GM19328 (cell line): Measurements from ENCODE around the gene CUX1.

ENCODE experiments used
- ATAC-seq: cut with Tn5 transposase; IDR thresholded peaks from one replicate; pipeline ENCODE4 v1.9.1; 2021; ENCODE audit warnings: mild to moderate bottlenecking, moderate library complexity; ENCODE audit not compliant: unreplicated experiment

CUX1 gene

DNA sequence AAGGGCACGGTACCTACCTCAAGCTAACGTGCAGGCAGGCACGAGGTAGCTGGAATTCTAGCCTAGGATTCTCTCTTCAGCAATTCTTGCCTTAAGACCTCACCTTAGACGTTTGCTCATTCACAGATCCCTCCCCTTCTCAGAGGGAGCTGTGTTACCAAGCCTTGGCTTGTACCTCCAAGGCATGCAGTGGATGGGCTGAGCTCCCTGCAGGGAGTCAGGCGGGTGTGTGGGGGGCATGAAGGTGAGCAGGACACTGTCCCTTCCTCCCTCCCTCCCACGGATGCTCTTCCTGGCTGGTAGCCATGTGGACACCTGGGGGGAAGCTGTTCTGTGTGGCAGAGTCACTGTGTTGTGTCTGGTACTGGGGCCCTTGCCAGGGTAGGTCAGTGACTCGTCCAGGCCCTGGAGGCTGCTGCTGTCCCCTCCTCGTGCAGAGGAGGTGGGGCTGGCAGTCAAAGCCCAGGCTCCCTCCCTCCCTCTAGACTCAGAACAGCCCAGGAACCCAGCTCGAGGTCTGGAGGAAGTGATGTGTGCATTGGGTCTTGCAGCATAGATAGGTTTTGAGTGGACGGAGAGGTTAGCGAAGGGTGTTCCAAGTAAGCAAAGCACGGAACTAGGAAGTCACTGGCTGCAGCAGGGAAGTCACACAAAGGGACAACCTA is 247.1 kb downstream of the CUX1 start:
- ATAC-seq: no peak

GRCh38 chr7:102065226-102065625 is 247.8 kb downstream of the CUX1 start:
- ATAC-seq: no peak

GRCh38 chr7:102066476-102066875 is 249.1 kb downstream of the CUX1 start:
- no peak for ATAC-seq

- no peak for ATAC-seq
Measured at GRCh38 chr7:102068846-102069245, 251.4 kb downstream of the CUX1 start.

GRCh38 chr7:102069931-102070629 is 252.7 kb downstream of the CUX1 start:
- no peak for ATAC-seq

DNA sequence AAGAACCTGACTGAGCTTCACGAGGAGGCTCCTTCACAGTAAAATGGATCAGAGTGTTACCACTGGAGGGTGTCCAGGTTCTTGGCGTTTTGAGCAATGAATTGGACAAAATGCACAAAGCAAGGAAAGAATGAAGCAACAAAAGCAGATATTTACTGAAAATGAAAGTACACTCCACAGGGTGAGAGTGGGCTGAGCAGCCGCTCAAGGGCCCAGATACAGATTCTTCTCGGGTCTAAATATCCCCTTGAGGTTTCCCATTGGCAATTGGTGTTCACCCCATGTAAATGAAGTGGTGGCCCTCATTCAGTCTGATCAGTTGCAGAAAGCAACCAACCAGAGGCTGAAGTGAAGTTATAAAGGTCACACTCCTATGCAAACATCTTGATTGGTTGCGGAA is 254.6 kb downstream of the CUX1 start:
- no peak for ATAC-seq

DNA sequence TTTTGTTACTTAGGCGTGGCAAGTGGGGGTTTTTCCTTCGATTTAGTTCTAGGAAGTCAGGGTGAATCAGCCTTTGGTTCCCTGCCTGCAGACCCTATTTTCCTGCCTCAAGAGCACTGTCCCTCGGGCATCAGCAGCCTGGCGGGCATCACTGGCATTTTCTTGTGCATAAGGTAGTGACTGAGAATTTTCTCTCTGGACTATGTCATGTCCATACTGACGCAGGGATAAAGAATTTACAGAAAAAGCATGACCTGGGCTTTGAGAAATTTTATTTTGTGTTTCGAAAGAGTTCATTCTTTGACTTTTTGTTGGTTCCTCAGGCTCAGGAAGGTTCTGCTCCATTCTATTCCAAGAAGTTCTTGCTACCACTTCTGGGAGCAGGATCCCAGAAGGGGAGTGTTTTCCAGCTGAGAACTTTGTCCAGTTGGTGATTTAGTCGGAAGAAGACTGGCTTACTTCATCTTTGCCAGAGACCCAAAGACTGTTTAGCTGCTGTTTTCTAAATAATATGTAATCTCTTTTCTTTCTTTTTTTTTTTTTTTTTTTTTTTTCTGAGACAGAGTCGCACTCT is 255.3 kb downstream of the CUX1 start:
- no peak for ATAC-seq

DNA sequence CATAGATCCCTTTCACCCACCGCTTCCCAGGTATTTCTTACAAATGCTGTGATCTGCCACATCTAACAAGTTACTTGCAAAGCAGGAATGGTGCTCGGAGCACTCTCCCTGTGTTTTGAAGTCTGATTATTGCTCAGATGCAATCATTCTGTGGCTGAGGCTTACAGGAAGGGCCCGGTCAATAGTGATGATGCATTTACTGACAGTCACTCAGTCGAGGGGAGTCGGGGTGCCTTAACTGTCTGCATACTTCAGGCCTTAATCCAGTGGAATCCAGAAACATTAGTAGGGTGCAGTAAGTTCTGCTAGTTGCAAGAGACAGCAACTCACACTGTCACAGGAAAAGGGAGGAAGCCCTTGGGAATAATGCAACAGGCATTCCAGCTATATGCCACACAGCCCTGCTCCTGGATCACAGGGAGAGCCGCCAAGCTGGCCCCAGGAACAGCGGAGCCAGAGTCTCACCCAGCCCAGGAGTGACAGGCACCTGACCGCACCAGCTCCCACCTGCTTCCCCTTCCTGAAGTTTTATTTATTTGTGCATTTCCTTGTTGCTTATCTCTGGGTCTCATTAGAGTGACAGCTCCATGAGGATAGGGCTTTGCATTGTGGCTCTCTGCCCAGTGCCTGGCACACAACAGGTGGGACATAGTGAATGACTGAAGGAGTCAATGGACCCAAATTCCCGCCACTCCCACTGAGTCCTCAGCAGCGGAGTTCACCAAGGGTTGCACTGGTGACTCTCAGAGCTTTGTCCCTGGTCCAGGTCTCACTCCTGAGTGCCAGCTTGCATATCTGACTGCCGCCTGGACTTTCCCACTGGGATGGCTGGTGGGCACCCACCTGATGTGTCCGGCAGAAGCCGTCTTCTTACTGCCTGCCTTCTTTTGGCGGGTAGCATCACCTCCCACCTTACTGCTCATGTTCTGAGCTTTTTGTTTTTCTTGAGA is 256.8 kb downstream of the CUX1 start:
- no peak for ATAC-seq

- ATAC-seq: no peak
Measured at GRCh38 chr7:102075126-102075525, 257.7 kb downstream of the CUX1 start.

DNA sequence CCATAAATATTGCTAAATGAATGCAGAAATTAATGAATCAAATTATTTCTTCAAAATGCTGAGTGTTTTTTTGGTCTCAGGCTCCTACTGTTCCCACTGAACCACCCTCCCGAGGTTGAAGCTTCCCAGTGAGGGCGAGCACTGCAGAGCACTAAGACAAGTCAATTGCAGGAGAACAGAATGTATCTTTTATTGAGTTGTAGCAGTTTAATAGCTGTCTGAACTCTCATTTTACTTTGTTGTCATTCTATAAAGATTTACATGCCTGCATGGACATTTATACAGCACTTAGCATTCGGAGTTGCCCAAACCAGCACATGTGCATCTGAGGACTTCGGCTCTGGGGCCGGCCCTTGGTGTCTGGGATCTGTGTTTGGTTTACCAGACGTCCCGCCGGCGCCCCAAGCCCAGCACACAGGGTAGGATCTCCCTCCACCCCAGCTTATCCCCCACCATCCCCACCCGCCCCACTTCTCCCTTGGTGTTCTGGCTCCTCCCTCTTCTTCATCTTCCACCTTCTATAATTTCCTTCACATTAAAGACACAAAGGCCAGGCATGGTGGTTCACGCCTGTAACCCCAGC is 258.2 kb downstream of the CUX1 start:
- ATAC-seq: no peak

DNA sequence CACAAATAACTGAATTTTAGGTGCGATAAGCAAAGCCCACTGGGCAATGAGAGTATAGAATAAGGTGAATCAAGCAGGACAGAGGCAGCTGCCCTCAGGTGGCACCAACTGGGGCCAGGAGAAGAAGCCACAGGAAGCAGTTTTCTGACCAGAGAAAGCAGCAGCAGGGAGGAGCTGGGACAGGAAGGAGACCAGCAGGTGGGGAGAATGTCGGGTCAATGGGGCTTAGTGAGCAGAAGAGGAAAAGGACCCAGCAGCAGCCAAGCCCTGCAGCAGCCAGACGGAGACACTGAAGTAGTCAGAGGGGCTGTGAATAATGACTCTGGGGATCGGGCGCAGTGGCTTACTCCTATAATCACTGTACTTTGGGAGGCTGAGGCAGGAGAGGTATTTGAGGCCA is 259.7 kb downstream of the CUX1 start:
- no peak for ATAC-seq

DNA sequence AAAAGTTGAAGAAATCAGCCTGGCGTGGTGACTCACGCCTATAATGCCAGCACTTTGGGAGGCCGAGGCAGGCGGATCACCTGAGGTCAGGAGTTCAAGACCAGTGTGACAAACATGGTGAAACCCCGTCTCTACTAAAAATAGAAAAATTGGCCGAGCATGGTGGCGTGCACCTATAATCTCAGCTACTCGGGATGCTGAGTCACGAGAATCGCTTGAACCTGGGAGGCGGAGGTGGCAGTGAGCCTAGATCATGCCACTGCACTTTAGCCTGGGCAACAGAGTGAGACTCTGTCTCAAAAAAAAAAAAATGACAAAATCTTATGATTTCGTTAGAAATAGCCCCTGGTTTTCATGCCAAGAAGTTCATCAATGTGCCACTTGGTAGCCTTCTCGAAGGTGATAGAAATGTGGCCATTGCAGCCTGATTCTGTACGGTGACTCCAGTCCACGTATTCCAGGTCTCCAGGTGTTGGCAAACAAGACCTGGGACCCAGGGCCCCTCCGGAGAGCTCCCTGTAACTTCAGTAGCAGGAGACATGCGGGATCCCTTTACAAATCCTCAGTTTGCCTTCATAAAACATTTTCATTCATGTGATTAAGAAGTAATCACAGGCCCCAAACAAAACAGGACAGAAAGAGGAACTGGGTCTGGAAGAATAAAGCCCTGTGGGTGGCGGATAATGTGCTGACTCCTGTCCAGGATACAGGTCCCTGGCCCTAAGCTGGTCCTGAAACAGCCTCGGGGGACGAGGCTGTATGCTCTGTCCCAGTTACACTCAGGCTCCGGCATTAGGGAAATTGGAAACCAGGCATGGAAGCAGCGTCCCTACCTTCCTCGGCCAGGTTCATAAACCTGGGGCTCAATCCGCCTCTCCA is 262.0 kb downstream of the CUX1 start:
- ATAC-seq: no peak

DNA sequence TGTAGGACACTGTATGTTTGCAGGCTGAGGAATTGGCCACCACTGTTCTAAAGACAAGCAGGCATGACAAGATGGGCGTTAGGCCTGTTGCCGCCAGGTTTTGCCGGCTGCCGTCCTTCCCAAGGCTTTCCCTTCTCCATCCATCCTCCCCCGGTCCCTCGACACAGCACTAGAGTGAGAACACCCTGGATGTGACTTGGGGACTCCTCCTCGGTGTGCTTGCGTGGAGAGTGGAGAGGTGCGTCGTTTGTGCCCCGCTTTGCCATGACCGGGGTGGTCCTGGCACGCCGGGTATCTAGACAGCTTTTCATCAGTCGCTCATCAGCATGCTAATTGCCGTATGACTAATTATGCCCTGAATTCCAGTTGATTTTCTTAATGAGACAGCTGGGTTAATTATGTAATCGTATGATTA is 262.6 kb downstream of the CUX1 start:
- ATAC-seq: no peak

DNA sequence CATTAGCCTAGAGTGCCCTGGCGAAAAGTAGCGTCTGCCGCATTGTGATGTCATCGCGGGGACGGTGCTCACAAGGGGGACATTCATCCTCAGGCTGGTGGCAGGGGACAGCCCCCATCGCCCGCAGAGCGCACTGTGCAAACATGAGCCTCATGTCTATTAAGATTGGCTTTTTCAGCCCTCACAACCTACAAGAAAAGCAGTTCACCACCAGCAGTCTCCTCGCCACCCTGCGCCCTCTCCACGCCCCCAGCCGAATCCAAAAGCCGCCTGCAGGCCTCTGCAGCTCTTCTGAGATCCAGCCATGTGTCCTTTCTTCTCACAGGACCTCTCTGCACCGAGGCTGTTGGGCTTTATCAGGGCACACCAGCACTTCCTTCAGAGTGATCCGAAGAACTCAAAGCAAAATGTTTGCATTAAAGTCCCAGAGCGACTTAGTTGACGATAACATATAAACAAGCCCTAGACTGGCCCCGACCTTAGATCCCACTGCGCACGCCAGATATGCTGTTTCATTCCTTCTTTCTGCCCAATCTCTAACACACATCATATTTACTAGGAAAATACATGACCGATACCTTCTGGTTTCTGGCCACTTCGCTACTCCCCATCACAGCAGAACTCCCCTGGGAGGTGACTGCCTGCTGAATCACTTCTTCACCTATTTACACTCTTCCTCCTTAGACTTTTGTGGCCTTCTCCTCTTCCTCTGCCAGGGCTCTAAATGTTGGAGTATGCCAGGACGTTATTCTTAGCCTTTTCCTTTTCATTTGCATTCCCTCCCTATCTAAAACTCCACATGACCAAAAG is 263.2 kb downstream of the CUX1 start:
- ATAC-seq: no peak

GRCh38 chr7:102081244-102081627 is 263.8 kb downstream of the CUX1 start:
- no peak for ATAC-seq

GRCh38 chr7:102082693-102083368 is 265.4 kb downstream of the CUX1 start:
- ATAC-seq: no peak

- no peak for ATAC-seq
Measured at GRCh38 chr7:102085218-102085772, 267.9 kb downstream of the CUX1 start.
